Thyroid gland (tissue), 4 donors: ENCODE results near the gene DPP6.

ENCODE experiments used
- CTCF ChIP-seq, 6 experiments: fragments of 200-600 bp in 3 of 6; fragments of 450-650 bp in 3 of 6; sonication (generic) in 3 of 6; IDR thresholded peaks; one replicate each; pipeline ENCODE4 v1.5.1; 2016 to 2019; ENCODE audit warnings: antibody characterized with exemption in 6 of 6, mild to moderate bottlenecking in 2 of 6, inconsistent platforms in 1 of 6, moderate library complexity in 1 of 6
- POLR2A ChIP-seq, 2 donors: fragments of 450-650 bp; IDR thresholded peaks; one replicate each; pipeline ENCODE4 v1.6.1; 2017; ENCODE audit warnings: antibody characterized with exemption in 2 of 2, mild to moderate bottlenecking in 2 of 2, moderate library complexity in 1 of 2

GRCh38 chr7:154840086-154840485 lies 787.9 kb downstream of the DPP6 start:
- TF ChIP-seq CTCF (IDR thresholded peaks at IDR 0.05), result no peak
- no peak for TF ChIP-seq POLR2A (IDR thresholded peaks at IDR 0.05)
